ENCODE data around the gene HHATL.

Gene HHATL

DNA sequence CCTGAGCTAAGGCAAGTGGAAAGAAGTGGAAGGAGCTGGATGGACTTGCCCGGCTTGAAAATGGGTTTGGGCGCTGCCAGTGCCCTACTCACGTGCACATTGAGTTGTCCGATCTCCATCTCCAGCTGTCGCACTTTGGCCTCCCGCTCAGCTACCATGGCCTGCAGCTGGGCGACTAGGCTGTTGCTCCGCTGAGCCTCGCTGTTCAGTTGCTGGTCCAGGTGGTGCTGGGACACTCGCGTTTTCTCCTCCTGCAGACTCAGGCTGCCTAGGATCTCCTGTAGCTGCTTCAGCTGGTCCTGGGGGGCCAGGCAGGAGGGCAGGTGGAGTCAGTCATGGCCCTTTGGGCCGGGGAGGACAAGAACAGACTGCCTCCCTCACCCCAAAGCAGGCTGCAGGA lies 33.0 kb upstream of the HHATL start:
- Histone ChIP-seq H4K5ac (ENCODE audit: low read length) (no peak overlapping the region), H3K27ac (ENCODE audit: low read depth, low read length) (no peak overlapping the region), H3K27me3 (ENCODE audit: insufficient read depth, low read length, poor library complexity) (no peaks in the 10 kb centered on the region), H3K79me2 (ENCODE audit: control insufficient read depth, insufficient read depth, low read length) (no peaks in the 10 kb centered on the region), H3K4ac (ENCODE audit: low read depth, low read length) (no peak overlapping the region), H2BK15ac (replicated peaks; ENCODE audit: low read depth) (no peak overlapping the region), H3K56ac (ENCODE audit: low read length) (peak overlapping the region; percentile 43), H3K4me3 (ENCODE audit: low read length) (no peak overlapping the region), H3K4me1 (ENCODE audit: control insufficient read depth, low read depth, low read length) (peaks cover 6% of the 10 kb centered on the region), H3K79me1 (ENCODE audit: low read length) (no peaks in the 10 kb centered on the region), H2AK5ac (ENCODE audit: low read length) (no peak overlapping the region), H3K23ac (ENCODE audit: low read length) (no peak overlapping the region), H3K4me2 (ENCODE audit: low read length) (no peak overlapping the region), H2BK5ac (ENCODE audit: low read length) (no peak overlapping the region), H2BK120ac (ENCODE audit: low read depth, low read length) (no peak overlapping the region), H3K9ac (ENCODE audit: low read length) (no peak overlapping the region), H3K18ac (ENCODE audit: low read length) (no peak overlapping the region), H4K8ac (ENCODE audit: low read depth, low read length) (no peak overlapping the region), H3K36me3 (ENCODE audit: control insufficient read depth, insufficient read depth, low read length) (no peaks in the 10 kb centered on the region)
- DNase-seq, result no peak
- no CpG with 5 or more reads among the region's 12 CpGs for WGBS (ENCODE audit: extremely low coverage, insufficient coverage, low lambda C conversion rate)

DNA sequence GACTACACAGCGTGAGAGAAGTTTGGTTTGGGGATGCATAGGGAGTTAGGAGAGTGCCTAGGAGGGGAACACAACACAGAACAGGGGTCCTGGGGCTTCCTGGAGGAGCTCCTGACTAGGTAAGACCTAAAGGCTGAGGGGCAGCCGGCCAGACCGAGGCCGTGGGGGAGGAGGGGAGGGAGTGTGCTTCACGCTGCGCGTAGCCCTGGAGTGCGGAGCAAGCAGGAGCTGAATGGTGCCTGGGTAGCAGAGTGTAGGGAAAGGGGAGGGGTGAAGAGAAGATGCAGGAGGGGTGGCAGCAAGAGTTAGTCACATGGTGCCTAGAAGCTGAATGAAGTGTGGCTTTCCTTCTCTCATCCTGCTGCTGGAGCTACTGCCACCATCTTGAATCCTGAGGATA lies 32.4 kb upstream of the HHATL start:
- H3K4me1 ChIP-seq (ENCODE audit: control insufficient read depth, low read depth, low read length), result peaks cover 6% of the 10 kb centered on the region
- H3K4me3 ChIP-seq (ENCODE audit: low read length), result no peak overlapping the region
- no peak overlapping the region for H3K4ac ChIP-seq (ENCODE audit: low read depth, low read length)
- no peak overlapping the region for H4K5ac ChIP-seq (ENCODE audit: low read length)
- no peak overlapping the region for H3K27ac ChIP-seq (ENCODE audit: low read depth, low read length)
- no peak overlapping the region for H2BK15ac ChIP-seq (replicated peaks; ENCODE audit: low read depth)
- H2BK120ac ChIP-seq (ENCODE audit: low read depth, low read length), result no peak overlapping the region
- DNase-seq, result no peak
- no peak overlapping the region for H3K56ac ChIP-seq (ENCODE audit: low read length)
- H3K23ac ChIP-seq (ENCODE audit: low read length), result no peak overlapping the region
- no peaks in the 10 kb centered on the region for H3K27me3 ChIP-seq (ENCODE audit: insufficient read depth, low read length, poor library complexity)
- no peak overlapping the region for H3K18ac ChIP-seq (ENCODE audit: low read length)
- H3K4me2 ChIP-seq (ENCODE audit: low read length), result no peak overlapping the region
- H2BK5ac ChIP-seq (ENCODE audit: low read length), result no peak overlapping the region
- no peak overlapping the region for H4K8ac ChIP-seq (ENCODE audit: low read depth, low read length)
- no peak overlapping the region for H3K9ac ChIP-seq (ENCODE audit: low read length)
- no CpG with 5 or more reads among the region's 8 CpGs for WGBS (ENCODE audit: extremely low coverage, insufficient coverage, low lambda C conversion rate)
- no peaks in the 10 kb centered on the region for H3K79me2 ChIP-seq (ENCODE audit: control insufficient read depth, insufficient read depth, low read length)
- H3K79me1 ChIP-seq (ENCODE audit: low read length), result no peaks in the 10 kb centered on the region
- H2AK5ac ChIP-seq (ENCODE audit: low read length), result no peak overlapping the region
- H3K36me3 ChIP-seq (ENCODE audit: control insufficient read depth, insufficient read depth, low read length), result no peaks in the 10 kb centered on the region

- no peak overlapping the region for H2BK120ac ChIP-seq (ENCODE audit: low read depth, low read length)
- H2BK15ac ChIP-seq (replicated peaks; ENCODE audit: low read depth), result no peak overlapping the region
- no peak overlapping the region for H2AK5ac ChIP-seq (ENCODE audit: low read length)
- H3K4me1 ChIP-seq (ENCODE audit: control insufficient read depth, low read depth, low read length), result peaks cover 6% of the 10 kb centered on the region
- no peak overlapping the region for H3K18ac ChIP-seq (ENCODE audit: low read length)
- H3K4me3 ChIP-seq (ENCODE audit: low read length), result no peak overlapping the region
- DNase-seq, result no peak
- H3K4ac ChIP-seq (ENCODE audit: low read depth, low read length), result no peak overlapping the region
- no peak overlapping the region for H3K56ac ChIP-seq (ENCODE audit: low read length)
- H3K4me2 ChIP-seq (ENCODE audit: low read length), result no peak overlapping the region
- H3K79me2 ChIP-seq (ENCODE audit: control insufficient read depth, insufficient read depth, low read length), result no peaks in the 10 kb centered on the region
- no peaks in the 10 kb centered on the region for H3K36me3 ChIP-seq (ENCODE audit: control insufficient read depth, insufficient read depth, low read length)
- H4K8ac ChIP-seq (ENCODE audit: low read depth, low read length), result no peak overlapping the region
- H3K79me1 ChIP-seq (ENCODE audit: low read length), result no peaks in the 10 kb centered on the region
- H3K23ac ChIP-seq (ENCODE audit: low read length), result peak overlapping the region; percentile 15
- H3K27ac ChIP-seq (ENCODE audit: low read depth, low read length), result no peak overlapping the region
- H4K5ac ChIP-seq (ENCODE audit: low read length), result no peak overlapping the region
- WGBS (ENCODE audit: extremely low coverage, insufficient coverage, low lambda C conversion rate), result no CpG with 5 or more reads among the region's 6 CpGs
- no peaks in the 10 kb centered on the region for H3K27me3 ChIP-seq (ENCODE audit: insufficient read depth, low read length, poor library complexity)
- no peak overlapping the region for H3K9ac ChIP-seq (ENCODE audit: low read length)
- no peak overlapping the region for H2BK5ac ChIP-seq (ENCODE audit: low read length)
These were observed 31.8 kb upstream of the HHATL start for GRCh38 chr3:42734263-42734860.

GRCh38 chr3:42733501-42734262 lies 31.1 kb upstream of the HHATL start:
- Histone ChIP-seq H2BK5ac (ENCODE audit: low read length) (no peak overlapping the region), H3K4me3 (ENCODE audit: low read length) (no peak overlapping the region), H3K18ac (ENCODE audit: low read length) (no peak overlapping the region), H3K27ac (ENCODE audit: low read depth, low read length) (no peak overlapping the region), H2AK5ac (ENCODE audit: low read length) (no peak overlapping the region), H3K27me3 (ENCODE audit: insufficient read depth, low read length, poor library complexity) (no peaks in the 10 kb centered on the region), H3K4me2 (ENCODE audit: low read length) (no peak overlapping the region), H3K56ac (ENCODE audit: low read length) (no peak overlapping the region), H3K79me2 (ENCODE audit: control insufficient read depth, insufficient read depth, low read length) (no peaks in the 10 kb centered on the region), H2BK15ac (replicated peaks; ENCODE audit: low read depth) (no peak overlapping the region), H3K23ac (ENCODE audit: low read length) (peak overlapping the region; percentile 15), H3K4ac (ENCODE audit: low read depth, low read length) (no peak overlapping the region), H4K5ac (ENCODE audit: low read length) (no peak overlapping the region), H3K36me3 (ENCODE audit: control insufficient read depth, insufficient read depth, low read length) (no peaks in the 10 kb centered on the region), H3K9ac (ENCODE audit: low read length) (no peak overlapping the region), H3K79me1 (ENCODE audit: low read length) (no peaks in the 10 kb centered on the region), H4K8ac (ENCODE audit: low read depth, low read length) (no peak overlapping the region), H2BK120ac (ENCODE audit: low read depth, low read length) (no peak overlapping the region), H3K4me1 (ENCODE audit: control insufficient read depth, low read depth, low read length) (peaks cover 6% of the 10 kb centered on the region)
- DNase-seq, result no peak
- WGBS (ENCODE audit: extremely low coverage, insufficient coverage, low lambda C conversion rate), result no CpG with 5 or more reads among the region's 13 CpGs

DNA sequence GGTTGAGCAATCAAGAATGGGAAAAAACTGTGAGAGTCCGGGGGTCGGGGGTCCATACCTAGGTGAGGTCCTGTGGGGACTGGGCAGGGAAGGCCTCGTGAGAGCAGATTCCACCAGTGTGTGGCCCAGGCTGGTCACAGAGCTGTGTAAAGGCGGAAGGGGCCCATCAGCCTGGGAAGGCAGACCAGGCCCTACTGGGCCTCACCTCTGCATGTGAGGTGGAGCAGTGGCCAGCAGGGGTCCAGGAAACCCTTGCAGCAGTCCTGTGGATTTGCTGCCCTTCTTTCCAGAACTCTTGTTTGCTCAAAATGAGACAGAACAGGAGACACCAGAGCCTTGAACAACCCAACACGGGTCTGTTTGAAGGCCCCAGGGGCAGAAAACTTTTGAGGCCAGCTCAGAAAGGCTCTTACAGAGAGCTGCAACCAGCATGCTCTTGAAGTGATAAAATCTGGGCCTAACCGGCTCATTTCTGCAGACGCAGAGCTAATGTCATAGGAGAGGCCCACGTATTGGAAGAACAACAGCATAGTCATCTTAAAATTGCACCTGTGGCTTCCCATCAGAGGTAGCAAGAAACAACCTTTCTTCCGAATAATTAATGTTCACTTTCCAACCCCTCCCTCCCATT lies 30.3 kb upstream of the HHATL start:
- Histone ChIP-seq H4K8ac (ENCODE audit: low read depth, low read length) (no peak overlapping the region), H3K79me1 (ENCODE audit: low read length) (no peaks in the 10 kb centered on the region), H2BK5ac (ENCODE audit: low read length) (no peak overlapping the region), H2BK120ac (ENCODE audit: low read depth, low read length) (no peak overlapping the region), H3K9ac (ENCODE audit: low read length) (no peak overlapping the region), H3K79me2 (ENCODE audit: control insufficient read depth, insufficient read depth, low read length) (no peaks in the 10 kb centered on the region), H3K4me3 (ENCODE audit: low read length) (no peak overlapping the region), H3K23ac (ENCODE audit: low read length) (no peak overlapping the region), H4K5ac (ENCODE audit: low read length) (no peak overlapping the region), H3K4me2 (ENCODE audit: low read length) (no peak overlapping the region), H3K4ac (ENCODE audit: low read depth, low read length) (no peak overlapping the region), H3K27me3 (ENCODE audit: insufficient read depth, low read length, poor library complexity) (no peaks in the 10 kb centered on the region), H2BK15ac (replicated peaks; ENCODE audit: low read depth) (no peak overlapping the region), H3K18ac (ENCODE audit: low read length) (no peak overlapping the region), H3K36me3 (ENCODE audit: control insufficient read depth, insufficient read depth, low read length) (no peaks in the 10 kb centered on the region), H3K56ac (ENCODE audit: low read length) (no peak overlapping the region), H3K4me1 (ENCODE audit: control insufficient read depth, low read depth, low read length) (peaks cover 6% of the 10 kb centered on the region), H3K27ac (ENCODE audit: low read depth, low read length) (no peak overlapping the region), H2AK5ac (ENCODE audit: low read length) (no peak overlapping the region)
- peak; percentile 47 for DNase-seq
- WGBS (ENCODE audit: extremely low coverage, insufficient coverage, low lambda C conversion rate), result no CpG with 5 or more reads among the region's 9 CpGs
